Ovary (tissue), 9 donors: Measurements from ENCODE around the gene FKBP10. TPM values are rescaled to one million over a fixed set of nuclear protein-coding genes. Genes with fewer than 3 reads are reported as not detected.

ENCODE experiments used
- DNase-seq, 5 donors: peaks; one replicate each; pipeline ENCODE4 v3.0.0-alpha.2; 2019 to 2020
- H3K27ac ChIP-seq, 2 donors: fragments of 200-600 bp; one replicate each; pipeline versions ENCODE4 v1.5.1 to v1.8.0; 2019 to 2022
- H3K27me3 ChIP-seq: fragments of 200-600 bp; one replicate; pipeline ENCODE4 v1.8.0; 2022
- H3K36me3 ChIP-seq: fragments of 200-600 bp; sonication (generic); one replicate; pipeline ENCODE4 v1.5.1; 2019
- H3K4me1 ChIP-seq: one replicate; pipeline ENCODE4 v1.8.1; 2013; ENCODE audit warnings: mild to moderate bottlenecking, moderate library complexity; ENCODE audit not compliant: insufficient read depth
- H3K4me3 ChIP-seq: fragments of 200-600 bp; sonication (generic); one replicate; pipeline ENCODE4 v1.5.1; 2017
- H3K9me3 ChIP-seq, 2 donors: fragments of 200-600 bp in 1 of 2; sonication (generic) in 1 of 2; one replicate each; pipeline versions ENCODE4 v1.5.1 to v1.8.1; 2013 to 2019; ENCODE audit warnings: mild to moderate bottlenecking in 1 of 2, moderate library complexity in 1 of 2
- EP300 ChIP-seq: sonication (generic); formaldehyde crosslinking; IDR thresholded peaks from one replicate; pipeline ENCODE4 v1.6.1; 2017; ENCODE audit warnings: antibody characterized with exemption
- POLR2A ChIP-seq: fragments of 450-650 bp; IDR thresholded peaks from one replicate; pipeline ENCODE4 v1.6.1; 2017; ENCODE audit warnings: antibody characterized with exemption, mild to moderate bottlenecking, moderate library complexity
- WGBS, 3 donors: extraction: QIAGEN DNeasy Blood & Tissue Kit in 1 of 3; methylation state at CpG; one replicate each; pipeline versions ENCODE4 v1.1.5 to v1.1.7; 2013 to 2017; 5-methylcytosine and 5-hydroxymethylcytosine counted together
- intact Hi-C, 4 donors: fragments of 100-400 bp; cut with DNase I; formaldehyde crosslinking; loops; one replicate each; pipeline versions ENCODE4 v1.11.0 to v1.15.1; 2022 to 2023
- polyA plus RNA-seq, 2 donors: library from polyadenylated mRNA; stranded (reverse); fragments of 200-250 nt in 1 of 2; fragments of 350-450 nt in 1 of 2; fragmentation: Illumina TruSeq in 1 of 2; extraction: RNeasy Lipid Tissue Mini Kit (QIAGEN cat#74804) in 1 of 2; gene quantifications; one replicate each; pipeline ENCODE4 v1.2.3, GENCODE V29; 2013 to 2014
- total RNA-seq, 7 donors: library from RNA; depleted of rRNA in 2 of 7; stranded (reverse); fragments of >200 nt in 2 of 7; fragmentation: NEBNext Ultra II Directional in 3 of 7; extraction: Animal tissue kit (Norgen Biotek cat#: 25700) in 3 of 7; gene quantifications; one replicate each; pipeline versions ENCODE4 v1.1.0 to v1.2.4, GENCODE V29; 2016 to 2023
- TF ChIP-seq, protein P1 (sequence below), 3 donors: fragments of 450-650 bp in 2 of 3; fragments of 200-600 bp in 1 of 3; IDR thresholded peaks; one replicate each; pipeline versions ENCODE4 v1.5.1 to v1.8.0; 2016 to 2022; ENCODE audit warnings: antibody characterized with exemption in 3 of 3, mild to moderate bottlenecking in 1 of 3
- donor health status: DM: no; HTN: no; CAD: no; lungs with moderate emphysema.
- donor health status: DM: no; HTN: no; CAD: no.
- donor health status: Bipolar disorder and iron deficiency.
- donor health status: DM: yes; HTN: yes; CAD: no.
- donor health status: DM: no; HTN: no; CAD: no.
- donor health status: DM: yes; HTN: yes; CAD: no.

Gene FKBP10
- total and polyA plus RNA-seq, 9 donors: 37.1 to 106 (median 80.0) TPM

GRCh38 chr17:41797377-41797776 lies 15.4 kb upstream of the FKBP10 start:
- H3K4me3 ChIP-seq: no peak overlapping the region
- TF ChIP-seq, protein P1, sequence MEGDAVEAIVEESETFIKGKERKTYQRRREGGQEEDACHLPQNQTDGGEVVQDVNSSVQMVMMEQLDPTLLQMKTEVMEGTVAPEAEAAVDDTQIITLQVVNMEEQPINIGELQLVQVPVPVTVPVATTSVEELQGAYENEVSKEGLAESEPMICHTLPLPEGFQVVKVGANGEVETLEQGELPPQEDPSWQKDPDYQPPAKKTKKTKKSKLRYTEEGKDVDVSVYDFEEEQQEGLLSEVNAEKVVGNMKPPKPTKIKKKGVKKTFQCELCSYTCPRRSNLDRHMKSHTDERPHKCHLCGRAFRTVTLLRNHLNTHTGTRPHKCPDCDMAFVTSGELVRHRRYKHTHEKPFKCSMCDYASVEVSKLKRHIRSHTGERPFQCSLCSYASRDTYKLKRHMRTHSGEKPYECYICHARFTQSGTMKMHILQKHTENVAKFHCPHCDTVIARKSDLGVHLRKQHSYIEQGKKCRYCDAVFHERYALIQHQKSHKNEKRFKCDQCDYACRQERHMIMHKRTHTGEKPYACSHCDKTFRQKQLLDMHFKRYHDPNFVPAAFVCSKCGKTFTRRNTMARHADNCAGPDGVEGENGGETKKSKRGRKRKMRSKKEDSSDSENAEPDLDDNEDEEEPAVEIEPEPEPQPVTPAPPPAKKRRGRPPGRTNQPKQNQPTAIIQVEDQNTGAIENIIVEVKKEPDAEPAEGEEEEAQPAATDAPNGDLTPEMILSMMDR (IDR thresholded peaks at IDR 0.05): no peak
- TF ChIP-seq POLR2A: no peak
- TF ChIP-seq EP300: no peak
- peaks cover 22% of the 10 kb centered on the region for H3K4me1 ChIP-seq
- intact Hi-C loops: no loop called here
- WGBS, 3 donors: 76 to 82% (median 79%) methylated on average over 3 of the region's 3 CpGs
- no peak for DNase-seq
- no peaks in the 10 kb centered on the region for H3K36me3 ChIP-seq
- no peaks in the 10 kb centered on the region for H3K9me3 ChIP-seq
- no peak overlapping the region for H3K27ac ChIP-seq
- no peaks in the 10 kb centered on the region for H3K27me3 ChIP-seq

- whole genome bisulfite sequencing, 3 donors: 89 to 92% (median 89%) methylated on average over 8 of the region's 8 CpGs
- intact Hi-C loops: no loop called here
- no peak for TF ChIP-seq POLR2A
- TF ChIP-seq, protein P1 (IDR thresholded peaks at IDR 0.05): no peak
- TF ChIP-seq EP300: no peak
- no peaks in the 10 kb centered on the region for H3K36me3 ChIP-seq
- no peaks in the 10 kb centered on the region for H3K9me3 ChIP-seq
- no peak for DNase-seq
- H3K27me3 ChIP-seq: no peaks in the 10 kb centered on the region
- H3K4me3 ChIP-seq: no peak overlapping the region
- H3K4me1 ChIP-seq: peaks cover 7% of the 10 kb centered on the region
- no peak overlapping the region for H3K27ac ChIP-seq
Measured at GRCh38 chr17:41799366-41799765, 13.4 kb upstream of the FKBP10 start.

DNA sequence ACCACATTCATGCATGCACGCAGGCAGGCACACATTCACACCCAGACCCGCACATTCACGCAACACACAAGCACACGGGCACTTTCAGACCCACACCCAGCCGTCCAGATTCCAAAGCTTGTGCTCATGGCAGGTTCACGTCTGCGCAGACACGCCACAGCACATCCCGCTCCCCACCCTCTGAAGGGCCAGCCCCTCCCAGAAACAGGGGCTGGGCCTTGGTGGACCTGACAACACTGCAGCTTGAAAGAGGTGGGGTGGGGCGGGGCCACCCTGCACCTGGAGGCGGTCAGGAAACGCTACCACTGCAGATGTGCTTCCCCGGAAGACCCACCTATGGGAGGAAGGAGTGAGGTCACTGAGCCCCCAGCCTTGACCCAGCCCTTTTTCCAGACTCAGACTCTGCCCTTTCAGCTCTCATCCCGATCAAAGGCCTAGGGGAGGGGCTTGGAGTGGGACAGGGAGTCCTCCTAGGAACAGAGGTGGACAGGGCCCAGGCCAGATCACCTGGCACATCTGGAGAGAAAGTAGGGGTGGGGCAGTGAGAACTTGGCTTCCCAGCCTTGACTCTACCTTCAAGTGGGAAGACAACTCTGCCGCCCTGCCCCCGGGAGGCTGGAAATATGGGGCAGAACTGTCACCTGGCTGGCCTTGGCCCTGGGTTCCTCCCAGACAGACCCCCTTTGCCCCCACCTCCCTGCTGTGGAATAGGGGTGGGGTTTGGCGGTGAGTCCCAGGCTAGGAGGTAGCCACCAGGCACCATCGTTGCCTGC lies 12.0 kb upstream of the FKBP10 start:
- H3K4me1 ChIP-seq: peaks cover 7% of the 10 kb centered on the region
- TF ChIP-seq POLR2A: no peak
- TF ChIP-seq EP300: no peak
- TF ChIP-seq, protein P1 (IDR thresholded peaks at IDR 0.05): no peak
- H3K27ac ChIP-seq: no peak overlapping the region
- H3K27me3 ChIP-seq: no peaks in the 10 kb centered on the region
- peak in 3 of 5 donors; percentile 45 to 59 (median 46) for DNase-seq
- intact Hi-C loops: loop anchor here (1.0 to 10.0 kb wide), 4 partner anchors 62 to 64 kb away; partner anchors contain the start of gene KLHL11 (in 1 of the 4)
- 32 to 40% (median 34%) methylated on average over 14 to 18 of the region's 18 CpGs for WGBS, 3 donors
- no peaks in the 10 kb centered on the region for H3K9me3 ChIP-seq
- no peaks in the 10 kb centered on the region for H3K36me3 ChIP-seq
- H3K4me3 ChIP-seq: no peak overlapping the region

DNA sequence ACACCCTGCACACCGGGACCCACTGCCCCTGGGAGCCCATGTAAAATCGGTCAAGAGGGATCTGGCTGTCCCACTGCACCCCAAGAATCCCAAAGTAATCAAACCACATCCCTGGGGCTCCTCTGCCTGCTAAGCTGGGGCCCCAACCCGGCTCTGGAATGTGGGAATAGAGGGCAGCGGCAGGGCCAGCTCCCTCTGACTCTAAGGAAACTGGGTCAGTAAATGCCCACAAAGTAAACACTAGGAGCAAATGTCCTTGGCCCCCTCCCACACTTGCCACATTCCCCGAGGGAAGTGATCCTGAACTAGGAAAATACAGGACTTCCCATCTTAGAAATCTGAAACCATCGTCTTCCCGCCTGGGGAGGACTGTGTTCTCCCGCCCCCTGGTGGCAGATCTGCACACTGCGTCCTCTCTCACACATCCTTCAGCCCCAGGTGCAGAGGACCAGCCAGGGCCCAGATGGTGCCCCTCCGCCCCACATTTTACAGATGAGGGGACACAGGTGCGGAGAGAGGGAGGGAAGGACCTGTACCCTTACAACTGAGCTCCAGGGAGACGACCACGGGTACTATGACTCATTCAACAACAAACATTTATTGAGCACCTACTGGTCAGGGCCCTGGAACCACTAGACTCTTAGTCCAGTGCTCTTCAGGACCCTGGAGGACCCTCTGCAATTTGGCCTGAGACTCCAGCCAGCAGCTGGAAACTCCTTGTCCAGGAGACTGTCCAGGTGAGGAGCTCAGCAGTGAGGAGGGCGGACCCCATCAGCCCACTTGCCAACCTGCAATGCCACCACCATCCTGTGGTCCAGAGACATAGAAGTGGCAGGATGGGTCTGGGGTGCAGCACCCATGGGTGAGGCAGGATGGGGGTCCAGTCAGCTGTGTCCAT lies 11.2 kb upstream of the FKBP10 start:
- no peaks in the 10 kb centered on the region for H3K9me3 ChIP-seq
- H3K27me3 ChIP-seq: no peaks in the 10 kb centered on the region
- H3K4me1 ChIP-seq: peaks cover 7% of the 10 kb centered on the region
- no peak overlapping the region for H3K4me3 ChIP-seq
- H3K27ac ChIP-seq: no peak overlapping the region
- intact Hi-C loops: loop anchor here (1.0 to 10.0 kb wide), 4 partner anchors 63 to 64 kb away; partner anchors contain the start of gene KLHL11 (in 1 of the 4)
- TF ChIP-seq EP300: no peak
- TF ChIP-seq, protein P1 (IDR thresholded peaks at IDR 0.05): peak; percentile 90 to 97 (median 96)
- WGBS, 3 donors: 10% methylated on average over 12 to 14 of the region's 14 CpGs
- DNase-seq: peak; percentile 77 to 91 (median 89)
- H3K36me3 ChIP-seq: no peaks in the 10 kb centered on the region
